Left lung (tissue), 10 donors: Measurements from ENCODE around the gene HSPA12A. TPM values are rescaled to one million over a fixed set of nuclear protein-coding genes. Genes with fewer than 3 reads are reported as not detected.

Experiments used
- ATAC-seq: fragments of 200-7000 bp; cut with Tn5 transposase; one replicate; pipeline ENCODE4 v1.9.1; 2020; ENCODE audit warnings: moderate library complexity
- DNase-seq, 4 donors: peaks; one replicate each; pipeline ENCODE4 v3.0.0-alpha.2; 2013 to 2020
- H3K27ac ChIP-seq, 2 donors: fragments of 200-600 bp; sonication (generic) in 1 of 2; one replicate each; pipeline versions ENCODE4 v1.5.0 to v1.8.0; 2020 to 2021
- H3K27me3 ChIP-seq, 2 donors: fragments of 200-600 bp; sonication (generic) in 1 of 2; one replicate each; pipeline versions ENCODE4 v1.5.0 to v1.8.0; 2020 to 2021
- H3K36me3 ChIP-seq, 2 donors: fragments of 200-600 bp; sonication (generic) in 1 of 2; one replicate each; pipeline versions ENCODE4 v1.5.0 to v1.8.0; 2020 to 2021
- H3K4me1 ChIP-seq, 2 donors: fragments of 200-600 bp; one replicate each; pipeline ENCODE4 v1.8.0; 2021
- H3K4me3 ChIP-seq, 2 donors: fragments of 200-600 bp; sonication (generic) in 1 of 2; one replicate each; pipeline versions ENCODE4 v1.5.0 to v1.8.0; 2020 to 2021; ENCODE audit warnings: mild to moderate bottlenecking in 1 of 2
- H3K9me3 ChIP-seq, 2 donors: fragments of 200-600 bp; sonication (generic) in 1 of 2; one replicate each; pipeline versions ENCODE4 v1.5.0 to v1.8.0; 2020 to 2021
- CTCF ChIP-seq, 2 donors: fragments of 200-600 bp; sonication (generic) in 1 of 2; IDR thresholded peaks; one replicate each; pipeline versions ENCODE4 v1.5.0 to v1.8.0; 2021; ENCODE audit warnings: antibody characterized with exemption in 2 of 2
- intact Hi-C, 2 donors: fragments of 100-400 bp; cut with DNase I; formaldehyde crosslinking; loops; one replicate each; pipeline versions ENCODE4 v1.11.2 to v1.14.2; 2022
- polyA plus RNA-seq, 6 donors: library from polyadenylated mRNA; unstranded; fragments of 120-200 nt; gene quantifications; one replicate each; pipeline ENCODE4 v1.2.1, GENCODE V29; 2013; ENCODE audit not compliant: insufficient read length in 6 of 6
- total RNA-seq, 2 donors: library from RNA; stranded (reverse); fragmentation: NEBNext Ultra II Directional; extraction: Animal tissue kit (Norgen Biotek cat#: 25700); gene quantifications; one replicate each; pipeline ENCODE4 v1.2.1, GENCODE V29; 2021
- donor health status: DM: no; HTN: yes; CAD: no.
- donor health status: DM: no; HTN: no; CAD: no.

HSPA12A gene
- total and polyA plus RNA-seq, 8 donors, result 9.1 to 13.5 (median 12.0) TPM

GRCh38 chr10:116704926-116705325, 37.4 kb downstream of the HSPA12A start:
- H3K27me3 ChIP-seq, result peaks cover 0 to 9% of the 10 kb centered on the region in 2 donors
- peak; percentile 50 for ATAC-seq

GRCh38 chr10:116702165-116702564, 40.2 kb downstream of the HSPA12A start:
- Histone ChIP-seq H3K27me3 (peaks cover 0 to under 1% of the 10 kb centered on the region in 2 donors), H3K27ac (no peak overlapping the region), H3K36me3 (no peaks in the 10 kb centered on the region), H3K4me1 (no peaks in the 10 kb centered on the region), H3K4me3 (no peak overlapping the region), H3K9me3 (no peaks in the 10 kb centered on the region)
- TF ChIP-seq CTCF (IDR thresholded peaks at IDR 0.05), result no peak
- intact Hi-C loops, result no loop called here
- no peak for ATAC-seq
- DNase-seq, result no peak

More at GRCh38 chr10:116704926-116705325, 37.4 kb downstream of the HSPA12A start:
- peaks cover 0 to 3% of the 10 kb centered on the region in 2 donors for H3K4me1 ChIP-seq
- no peak for TF ChIP-seq CTCF (IDR thresholded peaks at IDR 0.05)
- H3K27ac ChIP-seq, result no peak overlapping the region
- no peaks in the 10 kb centered on the region for H3K36me3 ChIP-seq
- H3K9me3 ChIP-seq, result no peaks in the 10 kb centered on the region
- DNase-seq, result no peak
- H3K4me3 ChIP-seq, result no peak overlapping the region
- intact Hi-C loops, result no loop called here

- no peak for DNase-seq
- Histone ChIP-seq H3K27ac (no peak overlapping the region), H3K36me3 (no peaks in the 10 kb centered on the region), H3K4me1 (no peaks in the 10 kb centered on the region), H3K27me3 (no peaks in the 10 kb centered on the region), H3K4me3 (no peak overlapping the region), H3K9me3 (no peaks in the 10 kb centered on the region)
- ATAC-seq, result no peak
- intact Hi-C loops, result no loop called here
- no peak for TF ChIP-seq CTCF (IDR thresholded peaks at IDR 0.05)
Measured at GRCh38 chr10:116699471-116700150, 42.8 kb downstream of the HSPA12A start.

- H3K9me3 ChIP-seq, result no peaks in the 10 kb centered on the region
- intact Hi-C loops, result no loop called here
Measured at GRCh38 chr10:116699049-116699448, 43.3 kb downstream of the HSPA12A start.

GRCh38 chr10:116698364-116698763, 44.0 kb downstream of the HSPA12A start:
- H3K9me3 ChIP-seq, result no peaks in the 10 kb centered on the region
- no peaks in the 10 kb centered on the region for H3K4me1 ChIP-seq
- no peaks in the 10 kb centered on the region for H3K36me3 ChIP-seq
- no peak overlapping the region for H3K4me3 ChIP-seq
- ATAC-seq (no peak), DNase-seq (no peak)
- H3K27ac ChIP-seq, result no peak overlapping the region
- TF ChIP-seq CTCF (IDR thresholded peaks at IDR 0.05), result no peak
- intact Hi-C loops, result no loop called here
- H3K27me3 ChIP-seq, result no peaks in the 10 kb centered on the region

More at GRCh38 chr10:116699049-116699448, 43.3 kb downstream of the HSPA12A start:
- Histone ChIP-seq H3K27ac (no peak overlapping the region), H3K27me3 (no peaks in the 10 kb centered on the region), H3K4me1 (no peaks in the 10 kb centered on the region), H3K36me3 (no peaks in the 10 kb centered on the region), H3K4me3 (no peak overlapping the region)
- no peak for TF ChIP-seq CTCF (IDR thresholded peaks at IDR 0.05)
- no peak for ATAC-seq
- no peak for DNase-seq
